GM21717 (cell line): Measurements from ENCODE around the gene KCNN2.

Experiments used
- ATAC-seq: cut with Tn5 transposase; IDR thresholded peaks from one replicate; pipeline ENCODE4 v1.9.1; 2021; ENCODE audit warnings: mild to moderate bottlenecking, moderate library complexity; ENCODE audit not compliant: unreplicated experiment

Gene KCNN2

GRCh38 chr5:114362197-114362976, 517 bp downstream of the KCNN2 start:
- ATAC-seq: peak; percentile 20

DNA sequence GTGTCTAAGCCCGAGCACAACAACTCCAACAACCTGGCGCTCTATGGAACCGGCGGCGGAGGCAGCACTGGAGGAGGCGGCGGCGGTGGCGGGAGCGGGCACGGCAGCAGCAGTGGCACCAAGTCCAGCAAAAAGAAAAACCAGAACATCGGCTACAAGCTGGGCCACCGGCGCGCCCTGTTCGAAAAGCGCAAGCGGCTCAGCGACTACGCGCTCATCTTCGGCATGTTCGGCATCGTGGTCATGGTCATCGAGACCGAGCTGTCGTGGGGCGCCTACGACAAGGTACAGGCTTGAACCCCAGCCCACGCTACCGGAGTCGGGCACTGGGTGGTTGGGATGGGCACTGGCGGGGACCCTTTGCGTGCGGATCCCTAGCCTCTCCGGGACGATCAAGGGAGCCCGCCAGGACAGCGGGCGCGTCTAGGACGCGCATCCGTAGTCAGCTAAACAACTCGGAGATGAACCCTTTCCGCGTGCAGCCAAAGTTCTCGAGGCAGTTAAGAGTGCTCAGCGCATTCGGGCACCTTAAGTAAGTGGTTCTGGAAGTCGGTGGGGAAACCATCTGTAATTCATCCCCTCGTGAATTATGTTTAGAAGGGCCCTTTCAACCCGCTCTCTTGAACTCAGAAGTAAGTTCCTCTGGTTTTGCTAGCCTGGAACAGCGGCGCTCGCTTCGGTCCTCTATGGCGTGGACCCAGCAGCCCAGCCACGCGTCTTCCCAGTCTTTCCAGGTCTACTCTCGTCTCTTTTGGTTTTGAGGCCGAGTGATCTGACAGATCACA, 1.3 kb downstream of the KCNN2 start:
- ATAC-seq: no peak

GRCh38 chr5:114363837-114364236, 2.0 kb downstream of the KCNN2 start:
- no peak for ATAC-seq

DNA sequence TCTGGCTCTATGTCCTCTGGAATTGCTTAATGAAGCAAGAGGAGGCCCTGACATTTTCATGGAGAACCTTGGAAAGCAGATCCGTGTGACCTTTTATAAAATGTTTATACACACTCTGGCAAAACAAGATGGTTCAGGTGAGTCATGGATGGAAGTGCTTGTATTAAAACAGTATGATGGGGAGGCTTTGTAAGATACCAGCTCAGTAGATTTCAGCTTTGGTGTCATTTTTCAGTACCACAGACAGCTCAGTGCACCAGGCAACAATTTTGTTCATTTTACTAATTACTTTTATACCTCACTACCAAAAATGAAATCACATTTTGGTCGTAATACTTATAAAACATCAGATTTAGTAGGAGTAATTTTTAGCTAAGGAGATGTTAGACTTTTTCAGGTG, 5.2 kb downstream of the KCNN2 start:
- ATAC-seq: no peak

GRCh38 chr5:114369680-114370417, 8.0 kb downstream of the KCNN2 start:
- ATAC-seq: no peak

- ATAC-seq: no peak
Observed at GRCh38 chr5:114377050-114377844, 15.4 kb downstream of the KCNN2 start.

- ATAC-seq: no peak
Observed at GRCh38 chr5:114377946-114378345, 16.1 kb downstream of the KCNN2 start.

DNA sequence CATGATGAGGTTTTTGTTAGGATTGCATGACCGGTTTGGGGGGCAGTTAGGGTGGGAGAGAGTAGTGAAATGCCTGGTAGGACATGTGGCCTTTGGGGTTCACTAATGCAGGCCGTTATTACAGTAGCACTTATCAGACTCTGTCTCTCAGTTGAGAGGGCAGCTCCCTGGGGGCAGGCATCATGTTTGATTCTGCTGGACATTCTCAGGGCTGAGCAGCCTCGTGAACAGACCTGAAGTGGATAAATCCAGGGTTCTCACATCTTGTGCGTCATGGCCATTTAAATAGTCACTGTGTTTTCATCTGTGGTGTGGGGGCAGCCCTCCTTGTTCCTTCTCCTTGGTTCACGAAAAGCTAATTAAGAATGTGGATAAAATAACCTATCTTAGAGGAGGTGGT, 18.9 kb downstream of the KCNN2 start:
- no peak for ATAC-seq

- ATAC-seq: no peak
Observed at GRCh38 chr5:114387433-114387832, 25.6 kb downstream of the KCNN2 start.

DNA sequence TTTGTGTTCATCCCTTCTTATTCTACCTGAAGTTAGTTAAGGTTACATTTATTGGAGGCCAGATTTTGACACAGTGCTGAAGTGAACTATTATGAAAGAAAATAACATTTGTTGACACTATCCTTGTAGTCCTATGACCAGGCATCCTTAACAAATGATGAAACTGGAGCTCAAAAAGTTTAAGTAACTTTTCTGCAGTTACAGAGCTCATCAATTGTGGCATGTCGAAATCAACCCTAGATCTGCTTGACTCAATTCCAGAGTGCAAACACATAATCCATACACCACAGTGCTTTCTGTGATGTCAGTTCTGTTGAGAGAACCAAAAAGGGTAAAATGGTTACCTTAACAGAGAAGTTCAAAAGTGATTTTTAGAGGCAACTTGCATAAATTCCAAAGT, 28.6 kb downstream of the KCNN2 start:
- ATAC-seq: no peak

DNA sequence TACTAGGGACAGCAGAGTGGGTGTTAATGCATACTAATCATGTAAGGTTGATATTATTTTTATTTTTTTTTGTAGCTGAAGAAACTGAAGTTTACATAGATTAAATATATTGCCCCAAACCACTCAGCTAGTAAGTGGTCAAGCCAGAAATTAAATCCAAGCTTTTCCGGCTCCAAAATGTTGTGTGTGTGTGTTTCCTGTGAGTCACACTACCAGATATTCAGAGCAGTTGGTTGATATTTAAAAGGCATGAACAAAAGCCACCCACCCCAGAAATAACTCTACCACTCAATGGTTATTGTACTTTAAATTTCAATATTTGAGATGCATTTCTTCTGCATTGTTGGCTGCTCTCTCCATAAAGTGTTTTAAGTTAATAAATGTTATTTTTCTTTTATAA, 29.5 kb downstream of the KCNN2 start:
- ATAC-seq: no peak

DNA sequence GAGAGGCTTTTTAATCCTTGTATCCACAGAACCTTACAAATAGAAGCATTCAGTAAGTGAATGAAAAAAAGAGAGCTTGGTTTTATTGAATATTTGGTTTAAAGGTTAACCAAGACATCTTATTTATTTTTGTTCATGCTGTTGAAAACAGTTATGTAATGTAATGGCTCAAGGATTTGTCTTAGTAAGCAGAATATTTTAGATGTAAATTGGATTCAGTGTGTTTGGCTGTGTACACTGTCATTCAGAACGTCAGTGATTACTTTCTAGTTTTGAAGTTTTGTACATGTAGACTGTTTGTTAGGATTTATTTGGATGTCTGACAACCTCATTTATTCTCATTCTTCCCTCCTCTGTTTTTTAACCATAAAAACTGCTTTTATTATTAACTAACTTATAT, 31.3 kb downstream of the KCNN2 start:
- ATAC-seq: no peak

GRCh38 chr5:114402206-114402605, 40.3 kb downstream of the KCNN2 start:
- no peak for ATAC-seq

DNA sequence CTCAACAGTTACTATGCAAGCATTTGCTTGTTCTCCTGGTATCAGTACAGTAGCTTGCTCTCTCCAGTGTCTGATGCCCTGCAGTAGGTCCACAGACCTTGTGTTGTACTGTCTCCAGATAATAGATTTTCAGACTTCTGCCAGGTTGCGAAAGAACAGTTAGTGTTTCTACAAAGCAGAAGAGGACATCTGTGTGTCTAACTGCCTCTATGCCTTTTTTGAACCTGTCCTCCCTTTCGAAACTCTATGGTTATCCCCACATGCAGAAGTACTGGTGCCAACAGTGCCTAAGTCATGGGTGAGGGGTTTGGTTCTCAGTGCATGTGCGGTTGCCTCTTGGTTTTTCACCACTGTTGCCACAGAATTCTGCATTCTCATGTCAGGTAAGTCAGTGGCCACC, 45.9 kb downstream of the KCNN2 start:
- ATAC-seq: no peak

GRCh38 chr5:114408847-114409246, 47.0 kb downstream of the KCNN2 start:
- no peak for ATAC-seq

GRCh38 chr5:114411380-114411931, 49.6 kb downstream of the KCNN2 start:
- ATAC-seq: no peak

GRCh38 chr5:114412510-114413171, 50.8 kb downstream of the KCNN2 start:
- no peak for ATAC-seq

- no peak for ATAC-seq
Observed at GRCh38 chr5:114415760-114416159, 53.9 kb downstream of the KCNN2 start.

DNA sequence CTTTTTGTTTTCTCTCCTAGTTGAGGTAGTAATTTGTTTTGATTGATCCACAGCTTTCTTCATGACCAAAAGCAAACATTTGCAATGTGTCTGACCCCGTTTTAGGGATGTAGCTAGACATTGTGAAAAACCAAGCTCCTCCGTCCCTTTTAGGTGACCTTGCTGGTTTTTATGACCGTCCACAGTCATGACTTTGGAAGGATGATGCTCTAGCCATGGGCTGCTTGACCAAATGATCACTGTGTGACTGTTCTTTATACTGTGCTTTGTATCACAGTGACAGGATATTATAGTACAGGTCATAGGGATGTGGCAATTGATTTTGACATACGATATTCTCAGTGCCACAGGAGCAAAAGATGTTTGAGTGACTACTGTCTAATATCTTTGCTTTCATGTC, 54.4 kb downstream of the KCNN2 start:
- no peak for ATAC-seq

GRCh38 chr5:114417519-114417918, 55.6 kb downstream of the KCNN2 start:
- no peak for ATAC-seq
